ENCODE data around the gene ZNF862. TPM values are rescaled to one million over a fixed set of nuclear protein-coding genes. Genes with fewer than 3 reads are reported as not detected.

ZNF862 gene
- total and polyA plus RNA-seq, 9 donors = 11.4 to 29.8 (median 22.7) TPM

DNA sequence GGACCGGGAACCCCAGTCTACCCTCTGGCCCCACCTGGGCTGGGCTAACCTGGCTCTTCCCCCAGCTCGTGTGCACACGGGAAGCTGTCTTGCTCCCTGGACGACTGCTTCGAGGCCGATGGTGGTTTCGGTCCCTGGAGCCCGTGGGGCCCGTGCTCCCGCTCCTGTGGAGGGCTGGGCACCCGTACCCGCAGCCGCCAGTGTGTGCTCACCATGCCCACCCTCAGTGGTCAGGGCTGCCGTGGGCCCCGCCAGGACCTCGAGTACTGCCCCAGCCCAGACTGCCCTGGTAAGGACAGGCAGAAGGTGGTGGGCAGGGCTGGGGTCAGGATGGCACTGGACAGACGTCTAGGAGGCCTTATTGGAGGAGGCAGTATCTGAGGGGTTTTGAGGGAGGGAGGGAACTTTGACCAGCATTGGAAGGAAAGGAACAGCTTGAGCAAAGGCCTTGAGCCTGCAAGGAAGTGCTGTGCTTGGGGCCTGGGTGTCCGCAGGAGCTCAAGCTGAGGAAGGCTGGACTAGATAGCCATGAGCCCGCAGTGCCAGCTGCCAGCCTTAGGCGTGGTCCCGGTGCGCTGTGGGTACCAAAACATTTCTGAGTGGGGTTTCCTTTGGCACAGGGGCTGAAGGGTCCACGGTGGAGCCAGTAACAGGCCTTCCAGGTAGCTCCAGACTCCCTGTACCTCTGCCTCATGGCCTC, 20.2 kb upstream of the ZNF862 start:
- DNase-seq = no peak
- intact Hi-C loops (cut with DNase I) = no loop called here
- TF ChIP-seq POLR2A (IDR thresholded peaks at IDR 0.05) = no peak
- TF ChIP-seq, protein P1, sequence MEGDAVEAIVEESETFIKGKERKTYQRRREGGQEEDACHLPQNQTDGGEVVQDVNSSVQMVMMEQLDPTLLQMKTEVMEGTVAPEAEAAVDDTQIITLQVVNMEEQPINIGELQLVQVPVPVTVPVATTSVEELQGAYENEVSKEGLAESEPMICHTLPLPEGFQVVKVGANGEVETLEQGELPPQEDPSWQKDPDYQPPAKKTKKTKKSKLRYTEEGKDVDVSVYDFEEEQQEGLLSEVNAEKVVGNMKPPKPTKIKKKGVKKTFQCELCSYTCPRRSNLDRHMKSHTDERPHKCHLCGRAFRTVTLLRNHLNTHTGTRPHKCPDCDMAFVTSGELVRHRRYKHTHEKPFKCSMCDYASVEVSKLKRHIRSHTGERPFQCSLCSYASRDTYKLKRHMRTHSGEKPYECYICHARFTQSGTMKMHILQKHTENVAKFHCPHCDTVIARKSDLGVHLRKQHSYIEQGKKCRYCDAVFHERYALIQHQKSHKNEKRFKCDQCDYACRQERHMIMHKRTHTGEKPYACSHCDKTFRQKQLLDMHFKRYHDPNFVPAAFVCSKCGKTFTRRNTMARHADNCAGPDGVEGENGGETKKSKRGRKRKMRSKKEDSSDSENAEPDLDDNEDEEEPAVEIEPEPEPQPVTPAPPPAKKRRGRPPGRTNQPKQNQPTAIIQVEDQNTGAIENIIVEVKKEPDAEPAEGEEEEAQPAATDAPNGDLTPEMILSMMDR (IDR thresholded peaks at IDR 0.05) = no peak
- TF ChIP-seq EP300 (IDR thresholded peaks at IDR 0.05) = no peak
- H3K4me1 ChIP-seq (ENCODE audit: insufficient read depth) = no peaks in the 10 kb centered on the region
- no peaks in the 10 kb centered on the region for H3K9me3 ChIP-seq
- 80 to 86% (median 84%) methylated on average over 23 of the region's 23 CpGs for WGBS, 3 donors
- H3K36me3 ChIP-seq = no peaks in the 10 kb centered on the region
- H3K27ac ChIP-seq = no peak overlapping the region
- H3K27me3 ChIP-seq = no peaks in the 10 kb centered on the region
- H3K4me3 ChIP-seq = no peak overlapping the region

DNA sequence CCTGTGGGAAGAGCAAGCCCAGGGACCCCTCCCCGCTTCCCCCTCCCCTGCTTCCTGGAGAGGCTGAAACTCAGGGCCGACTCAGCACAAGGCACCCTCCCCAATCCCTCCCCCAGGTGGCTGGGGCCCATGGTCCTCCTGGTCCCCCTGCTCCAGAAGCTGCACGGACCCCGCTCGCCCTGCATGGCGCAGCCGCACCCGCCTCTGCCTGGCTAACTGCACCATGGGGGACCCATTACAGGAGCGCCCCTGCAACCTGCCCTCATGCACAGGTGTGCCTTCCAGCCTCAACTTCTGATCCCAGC, 19.7 kb upstream of the ZNF862 start:
- H3K36me3 ChIP-seq = no peaks in the 10 kb centered on the region
- WGBS, 3 donors = 81 to 93% (median 85%) methylated on average over 5 to 9 of the region's 9 CpGs
- H3K27me3 ChIP-seq = no peaks in the 10 kb centered on the region
- no peak for DNase-seq
- TF ChIP-seq, protein P1 (IDR thresholded peaks at IDR 0.05) = no peak
- no peak for TF ChIP-seq POLR2A (IDR thresholded peaks at IDR 0.05)
- TF ChIP-seq EP300 (IDR thresholded peaks at IDR 0.05) = no peak
- intact Hi-C loops (cut with DNase I) = no loop called here
- no peak overlapping the region for H3K27ac ChIP-seq
- H3K4me1 ChIP-seq (ENCODE audit: insufficient read depth) = no peaks in the 10 kb centered on the region
- H3K4me3 ChIP-seq = no peak overlapping the region
- no peaks in the 10 kb centered on the region for H3K9me3 ChIP-seq

DNA sequence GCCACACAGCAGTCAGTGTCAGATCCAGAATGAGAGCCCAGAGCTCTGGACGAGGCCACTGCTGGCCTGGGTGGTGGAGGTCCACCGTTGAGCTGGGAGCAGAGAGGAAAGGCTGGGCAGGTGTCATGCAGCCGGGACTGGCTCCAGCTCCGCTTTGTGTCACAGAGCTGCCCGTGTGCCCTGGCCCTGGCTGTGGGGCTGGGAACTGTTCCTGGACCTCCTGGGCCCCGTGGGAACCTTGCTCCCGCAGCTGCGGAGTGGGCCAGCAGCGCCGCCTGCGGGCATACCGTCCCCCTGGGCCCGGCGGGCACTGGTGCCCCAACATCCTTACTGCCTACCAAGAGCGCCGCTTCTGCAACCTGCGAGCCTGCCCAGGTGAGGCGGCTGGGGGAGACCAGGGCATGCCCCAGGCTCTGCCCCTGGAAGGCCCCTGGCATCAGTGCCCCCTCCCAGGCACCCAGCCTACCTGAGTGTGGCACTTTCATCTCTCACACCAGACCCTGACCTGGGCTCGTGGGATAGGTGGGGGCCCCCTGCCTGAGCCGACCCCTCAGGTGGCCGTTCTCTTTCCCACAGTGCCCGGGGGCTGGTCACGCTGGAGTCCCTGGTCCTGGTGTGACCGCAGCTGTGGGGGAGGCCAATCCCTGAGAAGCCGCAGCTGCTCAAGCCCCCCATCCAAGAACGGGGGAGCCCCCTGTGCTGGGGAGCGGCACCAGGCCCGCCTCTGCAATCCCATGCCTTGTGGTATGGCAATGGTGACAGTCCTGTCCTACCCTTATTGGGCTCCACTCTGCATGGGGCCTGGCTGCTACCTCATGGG, 18.8 kb upstream of the ZNF862 start:
- H3K9me3 ChIP-seq = no peaks in the 10 kb centered on the region
- H3K4me3 ChIP-seq = no peak overlapping the region
- intact Hi-C loops (cut with DNase I) = no loop called here
- no peak for DNase-seq
- H3K27me3 ChIP-seq = no peaks in the 10 kb centered on the region
- no peaks in the 10 kb centered on the region for H3K4me1 ChIP-seq (ENCODE audit: insufficient read depth)
- TF ChIP-seq, protein P1 (IDR thresholded peaks at IDR 0.05) = no peak
- TF ChIP-seq POLR2A (IDR thresholded peaks at IDR 0.05) (no peak), EP300 (IDR thresholded peaks at IDR 0.05) (no peak)
- no peak overlapping the region for H3K27ac ChIP-seq
- 84 to 86% (median 85%) methylated on average over 26 to 28 of the region's 28 CpGs for WGBS, 3 donors
- H3K36me3 ChIP-seq = no peaks in the 10 kb centered on the region

DNA sequence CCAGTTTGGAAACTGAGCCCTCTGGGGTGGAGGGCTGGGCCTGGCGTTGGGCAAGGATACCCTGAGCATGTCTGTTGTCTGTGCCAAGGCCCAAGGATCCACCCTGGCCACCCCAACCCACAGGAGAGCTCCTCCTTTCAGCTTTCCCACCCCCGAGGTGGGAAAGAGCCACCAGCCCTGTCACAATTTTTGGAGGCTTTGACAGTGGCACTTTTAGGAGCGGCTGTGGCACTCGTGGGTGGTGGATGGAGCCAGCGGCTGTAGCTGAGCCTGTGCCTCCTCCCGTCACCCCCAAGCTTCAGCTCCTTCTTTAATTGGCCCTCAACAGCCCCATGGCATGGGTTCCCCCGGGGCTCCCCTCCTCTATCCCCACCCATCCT, 18.2 kb upstream of the ZNF862 start:
- Histone ChIP-seq H3K4me1 (ENCODE audit: insufficient read depth) (no peaks in the 10 kb centered on the region), H3K27ac (no peak overlapping the region), H3K27me3 (no peaks in the 10 kb centered on the region), H3K4me3 (no peak overlapping the region), H3K36me3 (no peaks in the 10 kb centered on the region), H3K9me3 (no peaks in the 10 kb centered on the region)
- no peak for DNase-seq
- 78 to 89% (median 80%) methylated on average over 7 of the region's 7 CpGs for WGBS, 3 donors
- no peak for TF ChIP-seq EP300 (IDR thresholded peaks at IDR 0.05)
- TF ChIP-seq POLR2A (IDR thresholded peaks at IDR 0.05) = no peak
- TF ChIP-seq, protein P1 (IDR thresholded peaks at IDR 0.05) = no peak
- intact Hi-C loops (cut with DNase I) = no loop called here
